Cerebellar nuclear complex (tissue), 1 donor: ENCODE data around the gene CWC25.
"Not testable (repeated sequence)": the region's sequence is repeated elsewhere in the genome, so short reads cannot be mapped to it uniquely, and the experiment has no call there.

Source experiments
- DNase-seq, 2 experiments: peaks; one replicate each; lab custom pipeline; 2025; lab: John Stamatoyannopoulos, UW

The CWC25 gene

GRCh38 chr17:38824899-38825761, at the start of gene CWC25:
TSS of gene CWC25 (minus strand) at chr17:38825321. CDS start at chr17:38825183, 138 bp downstream.
- DNase-seq = peak; percentile 46 to 77

GRCh38 chr17:38873640-38874380, 48.7 kb upstream of the CWC25 start:
- DNase-seq = no peak

- DNase-seq = no peak
Observed at GRCh38 chr17:38872671-38873385, 47.7 kb upstream of the CWC25 start.

- no peak for DNase-seq
Observed at GRCh38 chr17:38872027-38872511, 46.9 kb upstream of the CWC25 start.

GRCh38 chr17:38871247-38872015, 46.3 kb upstream of the CWC25 start:
- DNase-seq = no peak

GRCh38 chr17:38870259-38871165, 45.4 kb upstream of the CWC25 start:
- DNase-seq = no peak

GRCh38 chr17:38869526-38870258, 44.6 kb upstream of the CWC25 start, which contains the start of gene LASP1:
TSS of gene LASP1 (plus strand) at chr17:38870058. CDS start at chr17:38870190, 132 bp downstream.
- peak in 1 of 2 experiments; percentile 68 for DNase-seq

GRCh38 chr17:38868817-38869525, 43.9 kb upstream of the CWC25 start:
- DNase-seq = peak; percentile 24 to 63

GRCh38 chr17:38867968-38868816, 43.1 kb upstream of the CWC25 start:
- DNase-seq = peak in 1 of 2 experiments; percentile 20

GRCh38 chr17:38867179-38867967, 42.3 kb upstream of the CWC25 start:
- peak in 1 of 2 experiments; percentile 58 for DNase-seq

GRCh38 chr17:38864636-38865398, 39.7 kb upstream of the CWC25 start:
- no peak for DNase-seq

GRCh38 chr17:38861399-38861843, 36.3 kb upstream of the CWC25 start:
- DNase-seq = no peak

- DNase-seq = no peak
Observed at GRCh38 chr17:38857271-38857670, 32.1 kb upstream of the CWC25 start.

- not testable (repeated sequence) for DNase-seq
Observed at GRCh38 chr17:38855101-38855714, 30.1 kb upstream of the CWC25 start.
